GM12878 (cell line): Measurements from ENCODE around the gene LMTK2. TPM values are rescaled to one million over a fixed set of nuclear protein-coding genes. Genes with fewer than 3 reads are reported as not detected.

Experiments used
- ATAC-seq: fragments of 200-7000 bp; cut with Tn5 transposase; 3 replicates; pipeline ENCODE4 v1.9.1; 2020; ENCODE audit warnings: mild to moderate bottlenecking, moderate library complexity
- BruUV-seq: library from RNA; stranded (reverse); fragments of 400-500 nt; replicated peaks from 2 replicates; lab custom pipeline; 2021; lab: Mats Ljungman, UMichigan
- CTCF ChIA-PET: fragments of 300-600 bp; sonication (Branson Sonifier 250); formaldehyde crosslinking; extraction: SDS; loops from one replicate; lab custom pipeline; 2021; ENCODE audit warnings: inconsistent platforms; lab: Yijun Ruan, JAX
- POLR2A ChIA-PET: fragments of 350-600 bp; formaldehyde crosslinking; extraction: SDS; loops from one replicate; lab custom pipeline; 2021; ENCODE audit warnings: inconsistent platforms; lab: Charles Lee
- RAD21 ChIA-PET: fragments of 300-600 bp; sonication (Branson Sonifier 250); formaldehyde crosslinking; loops from one replicate; lab custom pipeline; 2023; ENCODE audit warnings: antibody characterized with exemption; ENCODE audit not compliant: unreplicated experiment; lab: Charles Lee
- SMC1A ChIA-PET: fragments of 300-600 bp; sonication (Branson Sonifier 250); formaldehyde crosslinking; loops from one replicate; lab custom pipeline; 2023; ENCODE audit not compliant: unreplicated experiment, uncharacterized antibody; lab: Charles Lee
- DNase-seq: peaks from one replicate; pipeline ENCODE4 v3.0.0-alpha.2; 2011; ENCODE audit warnings: low read depth, low spot score
- FAIRE-seq: peaks from 3 replicates; lab custom pipeline; 2011; peaks lifted over from hg19 to GRCh38; lab: Jason Lieb, UNC
- H2AFZ ChIP-seq: 2 replicates; pipeline ENCODE4 v1.6.0; 2011; ENCODE audit warnings: low read depth, low read length, control low read depth; ENCODE audit not compliant: control insufficient read depth
- H3K27ac ChIP-seq: 2 replicates; pipeline ENCODE4 v1.5.1; 2011; ENCODE audit warnings: control low read depth; ENCODE audit not compliant: control insufficient read depth, insufficient read depth
- H3K27me3 ChIP-seq, 2 experiments: replicated peaks in 1 of 2; 2 replicates each; pipeline versions ENCODE4 v1.6.0 to v1.6.1; 2011; ENCODE audit warnings: low read length in 1 of 2; ENCODE audit not compliant: control insufficient read depth in 2 of 2, insufficient read depth in 2 of 2
- H3K36me3 ChIP-seq, 2 experiments: 2 replicates each; pipeline ENCODE4 v1.5.1; 2011; ENCODE audit warnings: low read length in 1 of 2; ENCODE audit not compliant: control insufficient read depth in 2 of 2, insufficient read depth in 2 of 2
- H3K4me1 ChIP-seq: 2 replicates; pipeline ENCODE4 v1.6.1; 2011; ENCODE audit warnings: mild to moderate bottlenecking, low read length, moderate library complexity, mixed read lengths; ENCODE audit not compliant: control insufficient read depth, insufficient read depth
- H3K4me2 ChIP-seq: 2 replicates; pipeline ENCODE4 v1.6.0; 2011; ENCODE audit warnings: control low read depth; ENCODE audit not compliant: control insufficient read depth, insufficient read depth
- H3K4me3 ChIP-seq: fragments of 200-600 bp; sonication (generic); 2 replicates; pipeline ENCODE4 v1.5.1; 2016
- H3K79me2 ChIP-seq: 2 replicates; pipeline ENCODE4 v1.6.0; 2011; ENCODE audit warnings: low read length; ENCODE audit not compliant: control insufficient read depth, insufficient read depth
- H3K9ac ChIP-seq: 2 replicates; pipeline ENCODE4 v1.8.0; 2011; ENCODE audit warnings: low read length, control low read depth, mixed read lengths; ENCODE audit not compliant: control insufficient read depth, insufficient read depth
- H3K9me3 ChIP-seq: replicated peaks from 3 replicates; pipeline ENCODE4 v1.5.1; 2011; ENCODE audit warnings: mild to moderate bottlenecking, low read length; ENCODE audit not compliant: control insufficient read depth, insufficient read depth
- H4K20me1 ChIP-seq: 2 replicates; pipeline ENCODE4 v1.6.0; 2011; ENCODE audit not compliant: control insufficient read depth, insufficient read depth
- HCFC1 ChIP-seq: fragments of 150-350 bp; IDR thresholded peaks from 2 replicates; pipeline ENCODE4 v1.6.1; 2014; ENCODE audit warnings: low read length
- NR2F1 ChIP-seq: fragments of 450-650 bp; conservative IDR thresholded peaks from 2 replicates; pipeline ENCODE4 v1.6.1; 2017; ENCODE audit warnings: mild to moderate bottlenecking
- SRF ChIP-seq, 2 experiments: IDR thresholded peaks; 2 replicates each; pipeline ENCODE4 v1.6.1; 2011; ENCODE audit warnings: low read depth in 2 of 2, low read length in 2 of 2, mild to moderate bottlenecking in 1 of 2, moderate library complexity in 1 of 2
- WGBS: methylation state at CpG from one replicate; pipeline ENCODE4 v1.1.6; 2016; ENCODE audit warnings: low lambda C conversion rate; ENCODE audit not compliant: insufficient replicate concordance, insufficient coverage; ENCODE audit errors: missing lambda C conversion rate; 5-methylcytosine and 5-hydroxymethylcytosine counted together
- in situ Hi-C: fragments of 300-500 bp; cut with MboI; formaldehyde crosslinking; loops from 9 replicates; pipeline ENCODE4 v1.14.3; 2018; ENCODE audit warnings: mixed read lengths
- intact Hi-C: fragments of 100-400 bp; cut with micrococcal nuclease; formaldehyde crosslinking; loops from one replicate; pipeline ENCODE4 v1.14.2; 2022; ENCODE audit not compliant: unreplicated experiment
- polyA plus RNA-seq, 11 experiments: library from polyadenylated mRNA; depleted of rRNA in 4 of 11; unstranded in 6 of 11; stranded (reverse) in 5 of 11; fragments of >200 nt; fragmentation: Nextera tagmentation in 4 of 11; fragmentation: Illumina TruSeq in 1 of 11; extraction: Ambion mirVana in 4 of 11; extraction: Trizol in 1 of 11; gene quantifications; 1 replicate in 1 of 11; 2 replicates in 10 of 11; pipeline versions ENCODE4 v1.2.1 to v1.2.3, GENCODE V29; 2011 to 2016; ENCODE audit warnings: inconsistent platforms in 2 of 11, missing spikeins in 2 of 11, low read depth in 1 of 11
- total RNA-seq, 4 experiments: library from RNA; depleted of rRNA in 3 of 4; stranded (reverse); fragments of >200 nt in 3 of 4; fragmentation: Illumina TruSeq in 1 of 4; extraction: Trizol in 1 of 4; gene quantifications; 2 replicates each; pipeline versions ENCODE4 v1.2.1 to v1.2.3, GENCODE V29; 2013 to 2021
- TF ChIP-seq, protein P1 (sequence below): IDR thresholded peaks from 2 replicates; pipeline ENCODE4 v1.6.1; 2011; ENCODE audit warnings: borderline replicate concordance, low read depth, mild to moderate bottlenecking, moderate library complexity, low read length; ENCODE audit not compliant: insufficient read depth, poor library complexity, severe bottlenecking
- TF ChIP-seq, protein P2 (sequence below), 3 experiments: IDR thresholded peaks in 2 of 3; conservative IDR thresholded peaks in 1 of 3; 2 replicates each; pipeline ENCODE4 v1.5.1; 2011; ENCODE audit warnings: low read depth in 3 of 3, low read length in 3 of 3, mild to moderate bottlenecking in 3 of 3, control low read depth in 2 of 3, moderate library complexity in 2 of 3, inconsistent platforms in 1 of 3, mixed read lengths in 1 of 3; ENCODE audit not compliant: control insufficient read depth in 2 of 3, insufficient read depth in 1 of 3; ENCODE audit errors: extremely low read depth in 1 of 3

LMTK2 gene
- total and polyA plus RNA-seq, 10 of the 15 experiments (the other 5 are each of a cell fraction or from before 2014, with no cell fraction given), result 0.68 to 8.7 (median 4.6) TPM

DNA sequence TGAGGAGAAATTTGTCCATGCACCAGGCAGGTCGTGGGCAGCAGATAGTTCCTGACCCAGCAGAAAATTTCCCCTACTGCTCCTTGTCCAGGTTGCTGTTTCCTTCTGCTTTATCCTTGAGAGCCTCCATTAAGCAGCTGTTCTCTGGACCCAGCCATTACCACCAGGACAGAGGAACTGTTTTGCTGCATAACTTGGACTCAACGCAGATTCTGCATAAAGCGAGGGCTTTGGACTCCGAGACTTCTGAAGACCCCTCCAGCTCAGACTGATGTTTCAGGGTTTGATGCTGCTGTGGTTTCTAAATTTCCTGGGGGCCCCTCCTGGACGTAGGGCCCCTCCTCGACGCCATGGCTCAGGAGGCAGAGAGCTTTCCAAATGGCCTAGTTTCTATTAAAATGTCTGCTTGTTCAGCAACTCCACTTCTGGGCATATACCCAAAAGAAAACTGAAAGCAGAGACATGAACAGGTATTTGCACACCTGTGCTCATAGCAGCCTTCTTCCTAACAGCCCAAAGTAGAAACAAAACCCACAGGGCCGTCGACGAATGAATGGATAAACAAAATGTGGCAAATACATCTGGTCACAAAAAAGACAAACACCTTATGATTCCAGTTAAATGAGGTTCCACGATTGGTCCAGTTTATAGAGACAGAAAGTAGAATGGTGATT is 28.3 kb upstream of the LMTK2 start:
- no peaks in the 10 kb centered on the region for H4K20me1 ChIP-seq
- FAIRE-seq (no peak), DNase-seq (no peak), ATAC-seq (no peak)
- no peaks in the 10 kb centered on the region for H3K4me1 ChIP-seq
- no peaks in the 10 kb centered on the region for H3K79me2 ChIP-seq
- H3K9ac ChIP-seq, result no peak overlapping the region
- RAD21 ChIA-PET, result no interaction called here
- TF ChIP-seq NR2F1, result no peak
- no peak for TF ChIP-seq HCFC1
- TF ChIP-seq, protein P1, sequence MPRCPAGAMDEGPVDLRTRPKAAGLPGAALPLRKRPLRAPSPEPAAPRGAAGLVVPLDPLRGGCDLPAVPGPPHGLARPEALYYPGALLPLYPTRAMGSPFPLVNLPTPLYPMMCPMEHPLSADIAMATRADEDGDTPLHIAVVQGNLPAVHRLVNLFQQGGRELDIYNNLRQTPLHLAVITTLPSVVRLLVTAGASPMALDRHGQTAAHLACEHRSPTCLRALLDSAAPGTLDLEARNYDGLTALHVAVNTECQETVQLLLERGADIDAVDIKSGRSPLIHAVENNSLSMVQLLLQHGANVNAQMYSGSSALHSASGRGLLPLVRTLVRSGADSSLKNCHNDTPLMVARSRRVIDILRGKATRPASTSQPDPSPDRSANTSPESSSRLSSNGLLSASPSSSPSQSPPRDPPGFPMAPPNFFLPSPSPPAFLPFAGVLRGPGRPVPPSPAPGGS, result no peak
- TF ChIP-seq, protein P2, sequence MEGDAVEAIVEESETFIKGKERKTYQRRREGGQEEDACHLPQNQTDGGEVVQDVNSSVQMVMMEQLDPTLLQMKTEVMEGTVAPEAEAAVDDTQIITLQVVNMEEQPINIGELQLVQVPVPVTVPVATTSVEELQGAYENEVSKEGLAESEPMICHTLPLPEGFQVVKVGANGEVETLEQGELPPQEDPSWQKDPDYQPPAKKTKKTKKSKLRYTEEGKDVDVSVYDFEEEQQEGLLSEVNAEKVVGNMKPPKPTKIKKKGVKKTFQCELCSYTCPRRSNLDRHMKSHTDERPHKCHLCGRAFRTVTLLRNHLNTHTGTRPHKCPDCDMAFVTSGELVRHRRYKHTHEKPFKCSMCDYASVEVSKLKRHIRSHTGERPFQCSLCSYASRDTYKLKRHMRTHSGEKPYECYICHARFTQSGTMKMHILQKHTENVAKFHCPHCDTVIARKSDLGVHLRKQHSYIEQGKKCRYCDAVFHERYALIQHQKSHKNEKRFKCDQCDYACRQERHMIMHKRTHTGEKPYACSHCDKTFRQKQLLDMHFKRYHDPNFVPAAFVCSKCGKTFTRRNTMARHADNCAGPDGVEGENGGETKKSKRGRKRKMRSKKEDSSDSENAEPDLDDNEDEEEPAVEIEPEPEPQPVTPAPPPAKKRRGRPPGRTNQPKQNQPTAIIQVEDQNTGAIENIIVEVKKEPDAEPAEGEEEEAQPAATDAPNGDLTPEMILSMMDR (IDR thresholded peaks at IDR 0.05 in 2 of 3, conservative IDR thresholded peaks at IDR 0.05 in 1 of 3; ENCODE audit: control insufficient read depth in 2 of 3, extremely low read depth in 1 of 3, insufficient read depth in 1 of 3, low read depth in 3 of 3, low read length in 3 of 3), result no peak
- no peak for TF ChIP-seq SRF (IDR thresholded peaks at IDR 0.05; ENCODE audit: low read depth in 2 of 2, low read length in 2 of 2)
- H2AFZ ChIP-seq, result no peak overlapping the region
- 50% methylated on average over 11 of the region's 11 CpGs for WGBS
- CTCF ChIA-PET, result interaction anchor here (1.0 to 1.8 kb wide), 2 partner anchors 56 to 94 kb away, joined by 4 to 5 read pairs; no protein-coding TSS in a partner anchor
- no TSS peak for BruUV-seq
- no peak overlapping the region for H3K4me2 ChIP-seq
- H3K36me3 ChIP-seq, result no peaks in the 10 kb centered on the region
- H3K27me3 ChIP-seq, result no peaks in the 10 kb centered on the region
- no peaks in the 10 kb centered on the region for H3K9me3 ChIP-seq
- POLR2A ChIA-PET, result no interaction called here
- no peak overlapping the region for H3K4me3 ChIP-seq
- in situ Hi-C loops, result no loop called here
- intact Hi-C loops, result no loop called here
- H3K27ac ChIP-seq, result no peak overlapping the region
- SMC1A ChIA-PET, result no interaction called here
